ENCODE measurements around the gene LHCGR. TPM values are rescaled to one million over a fixed set of nuclear protein-coding genes. Genes with fewer than 3 reads are reported as not detected.

LHCGR gene
- 1 to 10 TPM in 3 of 4 donors, under 1 TPM in 1; 0.75 to 2.7 (median 1.7) TPM for total RNA-seq

DNA sequence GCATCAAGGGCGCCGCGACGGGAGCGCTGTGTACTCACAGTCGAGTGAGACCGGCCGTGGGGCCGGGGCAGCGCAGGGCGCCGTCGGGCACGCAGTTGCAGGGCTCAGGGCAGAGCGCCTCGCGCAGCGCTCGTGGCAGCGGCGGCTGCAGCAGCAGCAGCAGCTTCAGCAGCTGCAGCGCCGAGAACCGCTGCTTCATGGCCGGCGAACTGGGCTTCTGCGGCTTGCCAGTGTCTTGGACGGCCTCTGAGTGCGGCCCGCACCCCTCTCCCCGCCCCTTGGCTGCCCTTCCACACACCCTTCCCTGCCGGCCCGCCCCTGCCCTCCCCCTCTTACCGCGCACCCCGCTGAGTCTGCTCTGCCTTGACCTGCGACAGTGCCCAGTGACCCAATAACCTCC is at the start of gene LHCGR:
TSS of gene LHCGR (minus strand) at position 252 of the 400 bp plus-strand sequence. CDS start at position 199, 53 bp downstream.
- no peak for TF ChIP-seq CTCF (IDR thresholded peaks at IDR 0.05; ENCODE audit: low read depth)

- TF ChIP-seq CTCF (IDR thresholded peaks at IDR 0.05; ENCODE audit: low read depth): no peak
These were observed 44.1 kb upstream of the LHCGR start for GRCh38 chr2:48799601-48800000.

DNA sequence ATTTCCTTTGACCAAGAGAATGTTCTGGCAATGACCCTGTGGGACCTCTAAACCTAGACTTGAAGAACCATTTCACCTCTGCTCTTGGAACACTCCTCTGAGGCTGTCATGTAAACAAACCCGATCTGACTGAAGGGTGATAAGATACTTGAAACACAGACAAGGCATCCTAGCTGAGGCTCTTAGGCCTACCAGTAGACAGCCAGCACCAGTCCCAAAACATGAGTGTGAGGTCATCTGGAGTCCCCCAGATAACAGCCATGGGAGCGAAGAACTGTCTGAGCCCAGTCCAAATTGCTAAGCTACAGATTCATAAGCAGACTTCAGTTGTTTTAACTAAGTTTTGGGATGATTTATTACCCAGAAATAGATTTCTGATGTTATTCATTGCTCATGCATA is 39.5 kb upstream of the LHCGR start:
- no peak for TF ChIP-seq CTCF (IDR thresholded peaks at IDR 0.05; ENCODE audit: low read depth)

GRCh38 chr2:48793671-48794070 is 38.1 kb upstream of the LHCGR start:
- no peak for TF ChIP-seq CTCF (IDR thresholded peaks at IDR 0.05; ENCODE audit: low read depth)

DNA sequence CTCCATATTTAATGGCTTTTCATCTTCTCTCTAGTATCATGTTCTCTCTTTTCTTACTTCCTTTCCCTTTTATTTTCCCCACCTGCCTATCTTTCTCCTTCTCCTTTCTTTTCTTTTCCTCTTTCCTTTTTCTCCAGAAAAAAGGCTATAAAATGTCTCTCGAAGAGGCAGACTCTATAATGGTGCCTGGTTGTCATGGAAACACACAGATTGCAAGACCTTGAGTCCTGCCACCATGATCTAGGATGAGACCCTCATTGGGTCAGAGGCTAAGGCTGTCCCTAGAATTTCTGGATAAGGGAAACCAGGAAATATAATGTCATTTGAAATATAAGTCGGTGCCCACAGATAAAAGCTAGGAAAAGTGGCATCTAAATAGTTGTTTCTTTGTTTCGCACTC is 36.5 kb upstream of the LHCGR start:
- TF ChIP-seq CTCF (IDR thresholded peaks at IDR 0.05; ENCODE audit: low read depth): no peak

GRCh38 chr2:48790407-48791170 is 35.1 kb upstream of the LHCGR start:
- no peak for TF ChIP-seq CTCF (IDR thresholded peaks at IDR 0.05; ENCODE audit: low read depth)

- TF ChIP-seq CTCF (IDR thresholded peaks at IDR 0.05; ENCODE audit: low read depth): no peak
These were observed 32.1 kb upstream of the LHCGR start for GRCh38 chr2:48787580-48787979.

Measured in subcutaneous adipose tissue (tissue), 4 donors.